HAP-1 (cell line): ENCODE measurements around the gene PI4K2B.
"Not testable (repeated sequence)": the region's sequence is repeated elsewhere in the genome, so short reads cannot be mapped to it uniquely, and the experiment has no call there.

Experiments used
- DNase-seq, 2 experiments: peaks; one replicate each; pipeline ENCODE4 v3.0.0-alpha.2; 2016 to 2020; ENCODE audit warnings: low spot score in 2 of 2
- H3K27me3 ChIP-seq: fragments of 250-450 bp; sonication (Bioruptor Pico); 2 replicates; pipeline ENCODE4 v1.5.1; 2020; ENCODE audit warnings: low read depth, mild to moderate bottlenecking, moderate library complexity
- H3K36me3 ChIP-seq: fragments of 250-450 bp; sonication (Bioruptor Pico); replicated peaks from 2 replicates; pipeline ENCODE4 v1.5.1; 2020; ENCODE audit warnings: mild to moderate bottlenecking
- H3K4me1 ChIP-seq: fragments of 250-450 bp; sonication (Bioruptor Pico); 2 replicates; pipeline ENCODE4 v1.5.1; 2020; ENCODE audit warnings: mild to moderate bottlenecking
- H3K4me3 ChIP-seq: fragments of 250-450 bp; sonication (Bioruptor Pico); 2 replicates; pipeline ENCODE4 v1.5.1; 2020; ENCODE audit warnings: mild to moderate bottlenecking, moderate library complexity
- H3K9me3 ChIP-seq: fragments of 250-450 bp; sonication (Bioruptor Pico); 2 replicates; pipeline ENCODE4 v1.5.1; 2020; ENCODE audit warnings: mild to moderate bottlenecking, moderate library complexity
- in situ Hi-C: fragments of 300-500 bp; cut with MboI; formaldehyde crosslinking; loops from 3 replicates; pipeline ENCODE4 v1.14.3; 2020; ENCODE audit warnings: low sequenced_read_pairs, inconsistent platforms, mixed read lengths

PI4K2B gene

GRCh38 chr4:25252230-25253070 is 18.6 kb downstream of the PI4K2B start:
- H3K4me1 ChIP-seq: peaks cover 28% of the 10 kb centered on the region
- H3K4me3 ChIP-seq: no peak overlapping the region
- H3K36me3 ChIP-seq: peaks cover 5% of the 10 kb centered on the region; the same call in 1 of the 2 replicates
- in situ Hi-C loops: no loop called here
- H3K27me3 ChIP-seq: no peaks in the 10 kb centered on the region
- no peak for DNase-seq
- no peaks in the 10 kb centered on the region for H3K9me3 ChIP-seq

- H3K36me3 ChIP-seq: peaks cover 5% of the 10 kb centered on the region; the same call in 1 of the 2 replicates
- no peaks in the 10 kb centered on the region for H3K27me3 ChIP-seq
- no peak overlapping the region for H3K4me3 ChIP-seq
- H3K9me3 ChIP-seq: no peaks in the 10 kb centered on the region
- H3K4me1 ChIP-seq: peaks cover 28% of the 10 kb centered on the region
- in situ Hi-C loops: no loop called here
- DNase-seq: no peak
Observed at GRCh38 chr4:25253071-25253445, 19.2 kb downstream of the PI4K2B start.

- H3K27me3 ChIP-seq, DNase-seq, H3K36me3 ChIP-seq, H3K9me3 ChIP-seq, H3K4me3 ChIP-seq, in situ Hi-C loops: not testable (repeated sequence)
- peaks cover 23% of the 10 kb centered on the region for H3K4me1 ChIP-seq
Observed at GRCh38 chr4:25253786-25254185, 20.0 kb downstream of the PI4K2B start.

GRCh38 chr4:25258980-25259578 is 25.2 kb downstream of the PI4K2B start:
- H3K36me3 ChIP-seq: peaks cover 15% of the 10 kb centered on the region
- no peaks in the 10 kb centered on the region for H3K27me3 ChIP-seq
- DNase-seq: no peak
- in situ Hi-C loops: no loop called here
- H3K9me3 ChIP-seq: no peaks in the 10 kb centered on the region
- H3K4me3 ChIP-seq: no peak overlapping the region
- H3K4me1 ChIP-seq: peaks cover 20% of the 10 kb centered on the region

GRCh38 chr4:25271866-25272265 is 38.0 kb downstream of the PI4K2B start:
- no peak for DNase-seq
- no peaks in the 10 kb centered on the region for H3K4me1 ChIP-seq
- no peak overlapping the region for H3K4me3 ChIP-seq
- H3K27me3 ChIP-seq: no peaks in the 10 kb centered on the region
- H3K9me3 ChIP-seq: no peaks in the 10 kb centered on the region
- peaks cover 20% of the 10 kb centered on the region for H3K36me3 ChIP-seq
- in situ Hi-C loops: no loop called here

DNA sequence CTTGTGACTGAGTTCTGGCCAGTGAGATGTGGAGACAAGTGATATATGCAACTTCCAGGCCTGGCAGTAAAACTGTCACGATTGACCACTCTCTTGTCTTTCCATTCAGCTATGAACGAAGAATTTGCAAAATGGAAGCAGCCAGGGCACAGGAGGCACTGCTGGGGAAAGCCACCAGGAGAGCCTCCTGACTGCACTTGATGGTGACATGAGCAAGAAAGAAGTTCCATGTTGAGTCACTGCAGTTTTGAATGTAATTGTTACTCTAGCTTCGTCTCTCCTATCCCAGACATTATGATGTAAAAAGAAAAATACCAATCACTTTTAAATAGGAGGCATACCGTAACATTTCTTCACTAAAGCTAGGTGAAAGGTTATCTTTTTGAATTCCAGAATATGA is 46.4 kb downstream of the PI4K2B start:
- in situ Hi-C loops: no loop called here
- DNase-seq: no peak
- no peaks in the 10 kb centered on the region for H3K9me3 ChIP-seq
- no peaks in the 10 kb centered on the region for H3K4me1 ChIP-seq
- no peaks in the 10 kb centered on the region for H3K27me3 ChIP-seq
- peaks cover 12% of the 10 kb centered on the region for H3K36me3 ChIP-seq
- H3K4me3 ChIP-seq: no peak overlapping the region

DNA sequence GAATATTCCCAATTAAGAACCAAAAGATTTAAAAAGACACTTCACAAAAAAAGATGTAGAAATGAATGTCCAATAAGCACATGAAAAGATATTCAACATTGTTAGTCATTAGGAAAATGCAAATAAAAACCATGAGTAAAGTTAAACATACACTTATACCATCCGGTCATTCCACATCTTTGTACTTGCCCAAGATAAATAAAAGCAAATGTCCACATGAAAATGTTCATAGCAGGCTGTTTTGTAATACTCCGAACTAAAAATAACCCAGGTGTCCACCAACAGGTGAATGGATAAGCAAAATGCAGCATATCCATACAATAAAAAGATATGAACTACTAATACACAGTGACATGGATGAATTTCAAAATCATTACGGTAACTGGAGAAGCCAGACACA is 50.1 kb downstream of the PI4K2B start:
- H3K4me3 ChIP-seq: no peak overlapping the region
- no peaks in the 10 kb centered on the region for H3K27me3 ChIP-seq
- in situ Hi-C loops: no loop called here
- DNase-seq: no peak
- H3K4me1 ChIP-seq: no peaks in the 10 kb centered on the region
- H3K36me3 ChIP-seq: no peaks in the 10 kb centered on the region
- H3K9me3 ChIP-seq: no peaks in the 10 kb centered on the region

DNA sequence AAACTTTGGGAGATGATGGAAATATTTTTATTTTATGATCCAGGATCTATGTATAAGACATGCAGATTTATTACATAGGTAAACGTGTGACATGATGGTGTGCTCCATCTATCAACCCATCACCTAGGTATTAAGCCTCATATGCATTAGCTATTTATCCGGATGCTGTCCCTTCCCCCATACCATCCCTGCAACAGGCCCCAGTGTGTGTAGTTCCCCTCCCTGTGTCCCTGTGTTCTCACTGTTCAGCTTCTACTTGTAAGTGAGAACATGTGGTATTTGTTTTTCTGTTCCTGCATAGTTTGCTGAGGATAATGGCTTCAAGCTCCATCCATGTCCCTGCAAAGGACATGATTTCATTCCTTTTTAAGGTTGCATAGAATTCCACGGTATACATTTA is 50.6 kb downstream of the PI4K2B start:
- Histone ChIP-seq H3K4me1 (no peaks in the 10 kb centered on the region), H3K4me3 (no peak overlapping the region), H3K36me3 (no peaks in the 10 kb centered on the region), H3K27me3 (no peaks in the 10 kb centered on the region), H3K9me3 (no peaks in the 10 kb centered on the region)
- in situ Hi-C loops: no loop called here
- no peak for DNase-seq

- in situ Hi-C loops: no loop called here
- no peak overlapping the region for H3K4me3 ChIP-seq
- no peaks in the 10 kb centered on the region for H3K27me3 ChIP-seq
- H3K4me1 ChIP-seq: no peaks in the 10 kb centered on the region
- no peaks in the 10 kb centered on the region for H3K36me3 ChIP-seq
- DNase-seq: peak in 1 of 2 experiments; percentile 29
- no peaks in the 10 kb centered on the region for H3K9me3 ChIP-seq
Observed at GRCh38 chr4:25290490-25291067, 56.7 kb downstream of the PI4K2B start.

DNA sequence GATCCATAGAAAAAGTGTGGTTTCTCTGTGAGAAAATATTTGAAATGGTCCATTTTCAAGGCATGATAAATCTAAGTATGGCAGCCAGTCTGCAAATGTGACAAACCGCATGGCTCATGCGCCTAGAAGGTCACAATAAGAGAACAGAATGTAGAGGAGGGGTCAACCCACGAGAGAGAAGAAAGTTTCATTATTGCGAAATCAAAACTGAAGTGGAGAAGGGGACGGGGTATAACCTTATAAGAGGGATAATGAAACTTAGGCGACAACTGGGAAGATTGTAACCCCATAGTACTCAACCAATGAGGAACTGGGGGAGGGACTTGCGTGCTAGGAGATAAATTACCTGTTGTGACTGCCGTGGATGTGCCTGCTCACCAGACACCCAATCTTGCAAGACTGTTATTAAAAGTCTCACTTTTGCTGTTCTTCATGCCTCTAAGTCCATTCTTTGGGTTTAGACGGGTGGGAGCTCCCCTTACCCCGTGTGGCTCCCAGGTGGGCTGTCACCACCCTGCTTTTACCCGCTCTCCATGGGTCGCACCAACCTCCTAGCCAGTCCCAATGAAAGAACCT is 57.4 kb downstream of the PI4K2B start:
- H3K4me3 ChIP-seq: no peak overlapping the region
- H3K9me3 ChIP-seq: no peaks in the 10 kb centered on the region
- in situ Hi-C loops: no loop called here
- no peaks in the 10 kb centered on the region for H3K36me3 ChIP-seq
- H3K27me3 ChIP-seq: no peaks in the 10 kb centered on the region
- no peaks in the 10 kb centered on the region for H3K4me1 ChIP-seq
- no peak for DNase-seq

DNA sequence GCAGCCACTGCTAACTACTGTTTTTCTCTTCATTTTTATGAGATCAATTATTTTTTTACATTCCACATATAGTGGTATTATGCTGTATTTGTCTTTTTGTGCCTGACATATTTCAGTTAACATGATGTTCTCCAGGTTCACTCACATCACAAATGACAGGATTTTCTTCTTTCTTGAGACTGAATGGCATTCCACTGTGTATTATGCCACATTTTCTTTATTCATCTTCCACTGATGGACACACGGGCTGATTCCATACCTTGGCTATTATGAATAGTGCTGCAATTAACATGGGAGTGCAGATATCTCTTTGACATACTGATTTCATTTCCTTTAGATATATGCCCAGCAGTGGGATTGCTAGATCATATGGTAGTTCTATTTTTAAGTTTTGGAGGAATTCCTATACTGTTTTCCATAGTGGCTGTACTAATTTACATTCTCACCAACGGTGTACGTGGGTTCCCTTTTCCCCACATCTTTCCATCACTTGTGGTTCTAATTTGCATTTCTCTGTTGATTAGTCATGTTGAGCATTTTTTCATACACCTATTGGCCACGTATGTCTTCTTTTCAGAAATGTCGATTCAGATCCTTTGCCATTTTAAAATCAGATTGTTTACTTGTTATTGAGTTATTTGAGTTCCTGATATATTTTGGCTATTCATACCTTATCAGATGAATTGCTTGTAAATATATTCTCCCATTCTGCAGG is 63.9 kb downstream of the PI4K2B start:
- Histone ChIP-seq H3K27me3 (no peaks in the 10 kb centered on the region), H3K4me1 (peaks cover 12% of the 10 kb centered on the region)
- in situ Hi-C loops: no loop called here

DNA sequence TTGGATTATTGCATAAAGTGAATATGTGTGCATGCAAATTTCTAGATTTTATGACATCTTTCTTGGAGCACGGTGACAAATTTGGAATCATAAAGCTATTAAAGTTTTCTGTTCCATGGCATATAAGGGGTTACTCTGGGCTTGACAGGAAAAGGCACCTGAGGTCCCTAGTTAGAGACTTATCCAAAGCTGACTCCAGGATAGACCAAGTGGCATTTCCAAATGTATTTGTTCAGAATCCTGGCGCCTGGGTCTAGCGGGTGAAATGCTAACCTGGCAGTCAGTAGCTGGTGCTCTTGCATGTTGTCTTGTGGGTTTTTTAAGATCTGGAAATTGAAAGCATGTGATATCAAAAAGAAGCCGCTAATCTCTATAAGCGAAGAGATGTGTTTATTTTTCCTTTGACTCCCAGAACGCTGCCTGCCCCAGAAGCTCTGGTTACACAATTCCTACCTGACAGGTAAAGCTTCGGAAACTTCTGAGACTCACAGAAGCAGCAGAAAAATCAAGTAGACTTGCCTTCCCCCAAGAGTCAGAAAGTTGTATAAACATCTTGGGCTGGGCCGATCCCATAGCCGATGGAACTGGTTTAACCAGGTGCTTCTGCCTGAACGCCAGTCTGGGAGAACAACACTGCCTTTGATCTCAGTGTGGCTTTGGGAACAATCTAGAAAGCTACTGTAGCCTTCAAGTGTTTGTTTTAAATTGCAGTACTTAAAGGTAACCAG is 65.8 kb downstream of the PI4K2B start:
- in situ Hi-C loops: no loop called here
- Histone ChIP-seq H3K36me3 (no peaks in the 10 kb centered on the region), H3K27me3 (no peaks in the 10 kb centered on the region), H3K4me1 (peaks cover 12% of the 10 kb centered on the region), H3K9me3 (no peaks in the 10 kb centered on the region), H3K4me3 (no peak overlapping the region)
- no peak for DNase-seq

More for the DNA sequence above, 63.9 kb downstream of the PI4K2B start:
- Histone ChIP-seq H3K4me3 (no peak overlapping the region), H3K36me3 (no peaks in the 10 kb centered on the region), H3K9me3 (no peaks in the 10 kb centered on the region)
- no peak for DNase-seq

DNA sequence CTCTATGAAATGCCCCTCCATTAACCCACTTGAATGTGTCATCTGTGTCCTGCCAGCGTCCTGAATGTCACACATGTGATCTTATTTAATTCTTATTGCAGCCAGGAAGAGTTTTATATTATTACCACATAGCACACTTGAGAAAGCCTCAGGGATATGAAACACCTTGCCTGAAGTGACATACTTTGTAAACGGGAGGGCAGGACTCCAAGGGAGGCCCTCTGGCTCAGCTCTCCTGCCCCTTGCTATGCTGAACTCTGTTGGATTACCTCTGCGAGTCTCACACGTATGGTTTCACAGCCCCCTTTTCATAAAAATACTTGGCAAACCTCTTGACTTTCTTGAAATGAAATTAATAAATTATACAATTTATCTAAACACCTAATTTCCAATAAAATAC is 67.6 kb downstream of the PI4K2B start:
- Histone ChIP-seq H3K36me3 (no peaks in the 10 kb centered on the region), H3K27me3 (no peaks in the 10 kb centered on the region), H3K4me1 (peaks cover 12% of the 10 kb centered on the region), H3K4me3 (no peak overlapping the region), H3K9me3 (no peaks in the 10 kb centered on the region)
- no peak for DNase-seq
- in situ Hi-C loops: no loop called here
